HEK293 (cell line): ENCODE results near the gene ADD1.

Experiments used
- CTCF ChIA-PET: fragments of 350-600 bp; formaldehyde crosslinking; extraction: SDS; loops from one replicate; lab custom pipeline; 2021; ENCODE audit warnings: antibody characterized with exemption; lab: Yijun Ruan, JAX
- POLR2A ChIA-PET: fragments of 300-600 bp; formaldehyde crosslinking; extraction: SDS; loops from one replicate; lab custom pipeline; 2020; ENCODE audit warnings: antibody characterized with exemption, inconsistent platforms; lab: Yijun Ruan, JAX
- H3K27ac ChIP-seq: fragments of 200-500 bp; sonication (Bioruptor generic); 2 replicates; pipeline ENCODE4 v1.5.1; 2014; ENCODE audit warnings: low read depth, low read length, control low read depth, inconsistent platforms; ENCODE audit errors: extremely low read depth
- H3K36me3 ChIP-seq, 2 experiments: fragments of 200-500 bp in 1 of 2; sonication (Bioruptor generic) in 1 of 2; 1 replicate in 1 of 2; 2 replicates in 1 of 2; pipeline ENCODE4 v1.5.1; 2014 to 2017; ENCODE audit warnings: inconsistent platforms in 2 of 2, low read length in 2 of 2; ENCODE audit not compliant: control insufficient read depth in 2 of 2, insufficient read depth in 1 of 2
- H3K4me1 ChIP-seq: fragments of 200-500 bp; sonication (Bioruptor generic); 2 replicates; pipeline ENCODE4 v1.5.1; 2014; ENCODE audit warnings: mild to moderate bottlenecking, low read length, inconsistent platforms; ENCODE audit not compliant: control insufficient read depth, insufficient read depth
- H3K4me3 ChIP-seq: 2 replicates; pipeline ENCODE4 v1.5.1; 2011; ENCODE audit warnings: low read depth, mild to moderate bottlenecking, control low read depth, low read length, moderate library complexity
- H3K9me3 ChIP-seq: fragments of 200-500 bp; sonication (Bioruptor generic); 2 replicates; pipeline ENCODE4 v1.5.1; 2014; ENCODE audit warnings: low read depth, low read length, inconsistent platforms; ENCODE audit not compliant: control insufficient read depth, insufficient read depth
- GFI1B ChIP-seq: fragments of 450-650 bp; formaldehyde crosslinking; IDR thresholded peaks from 2 replicates; pipeline ENCODE4 v1.5.1; 2016; ENCODE audit warnings: missing biosample characterization, missing genetic modification characterization
- GLIS1 ChIP-seq: fragments of 450-650 bp; formaldehyde crosslinking; IDR thresholded peaks from 2 replicates; pipeline ENCODE4 v1.5.1; 2016; ENCODE audit warnings: missing biosample characterization, missing genetic modification characterization
- HOXA7 ChIP-seq: sonication (generic); formaldehyde crosslinking; IDR thresholded peaks from 2 replicates; pipeline ENCODE4 v1.8.1; 2022; ENCODE audit warnings: missing genetic modification reagents, borderline replicate concordance
- KLF8 ChIP-seq: fragments of 450-650 bp; formaldehyde crosslinking; IDR thresholded peaks from 2 replicates; pipeline ENCODE4 v1.5.1; 2016; ENCODE audit warnings: missing biosample characterization, missing genetic modification characterization
- SALL2 ChIP-seq: fragments of 450-650 bp; formaldehyde crosslinking; IDR thresholded peaks from 2 replicates; pipeline ENCODE4 v1.5.0; 2017; ENCODE audit warnings: missing biosample characterization, mild to moderate bottlenecking, missing genetic modification characterization, borderline replicate concordance
- SETDB1 ChIP-seq: IDR thresholded peaks from one replicate; pipeline ENCODE4 v1.6.1; 2017; ENCODE audit warnings: mild to moderate bottlenecking, low read length, moderate library complexity, mixed read lengths; ENCODE audit not compliant: insufficient read length
- ZBTB17 ChIP-seq: fragments of 450-650 bp; formaldehyde crosslinking; IDR thresholded peaks from 2 replicates; pipeline ENCODE4 v1.5.1; 2016; ENCODE audit warnings: missing biosample characterization, missing genetic modification characterization
- ZNF18 ChIP-seq: fragments of 450-650 bp; formaldehyde crosslinking; IDR thresholded peaks from 2 replicates; pipeline ENCODE4 v1.5.1; 2016; ENCODE audit warnings: missing biosample characterization, missing genetic modification characterization
- ZNF335 ChIP-seq: fragments of 450-650 bp; formaldehyde crosslinking; conservative IDR thresholded peaks from 2 replicates; pipeline ENCODE4 v1.5.1; 2016; ENCODE audit warnings: missing biosample characterization, missing genetic modification characterization
- ZNF707 ChIP-seq: fragments of 450-650 bp; formaldehyde crosslinking; IDR thresholded peaks from 2 replicates; pipeline ENCODE4 v1.5.1; 2016; ENCODE audit warnings: missing biosample characterization, missing genetic modification characterization
- ZNF792 ChIP-seq: fragments of 450-650 bp; formaldehyde crosslinking; IDR thresholded peaks from 2 replicates; pipeline ENCODE4 v1.5.1; 2016; ENCODE audit warnings: missing biosample characterization, missing genetic modification characterization
- ZSCAN30 ChIP-seq: fragments of 450-650 bp; IDR thresholded peaks from 2 replicates; pipeline ENCODE4 v1.5.1; 2018; ENCODE audit warnings: missing biosample characterization, mild to moderate bottlenecking, missing genetic modification characterization, moderate library complexity

Gene ADD1

DNA sequence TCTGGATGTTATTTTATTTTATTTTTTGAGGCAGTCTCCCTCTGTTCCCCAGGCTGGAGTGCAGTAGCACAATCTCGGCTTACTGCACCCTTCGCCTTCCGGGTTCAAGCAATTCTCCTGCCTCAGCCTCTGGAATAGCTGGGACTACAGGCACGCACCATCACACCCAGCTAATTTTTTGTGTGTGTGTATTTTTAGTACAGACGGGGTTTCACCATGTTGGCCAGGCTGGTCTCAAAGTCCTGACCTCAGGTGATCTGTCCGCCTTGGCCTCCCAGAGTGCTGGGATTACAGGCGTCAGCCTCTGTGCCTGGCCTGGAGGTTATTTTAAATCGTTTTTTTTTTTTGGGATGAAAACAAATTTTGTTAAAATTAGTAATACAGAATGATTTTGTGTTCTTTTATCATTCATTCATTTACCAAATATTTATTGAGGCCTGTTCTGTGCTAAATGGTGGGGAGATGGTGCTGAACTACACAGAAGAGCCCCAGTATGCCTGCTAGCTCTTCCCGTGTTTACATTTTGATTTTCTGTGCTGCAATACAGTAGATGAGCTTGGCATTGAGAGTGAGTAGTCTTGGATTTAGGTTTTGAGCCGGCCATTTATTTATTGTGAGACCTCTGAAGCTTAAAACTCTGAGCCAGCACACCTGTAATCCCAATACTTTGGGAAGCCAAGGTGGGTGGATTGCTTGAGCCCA is 22.7 kb downstream of the ADD1 start:
- Histone ChIP-seq H3K4me3 (no peak overlapping the region), H3K9me3 (no peaks in the 10 kb centered on the region), H3K27ac (no peak overlapping the region)
- ChIA-PET POLR2A (no interaction called here), CTCF (interaction anchor here (0.7 kb wide), 1 partner anchor 53 kb away, joined by 3 read pairs; no protein-coding TSS in a partner anchor)
- TF ChIP-seq HOXA7 (CRISPR knock-in tag) (no peak), ZNF792 (tag by site-specific recombination) (no peak)
- TF ChIP-seq, all 188 proteins: peak for 0
- Histone ChIP-seq H3K36me3 (no peaks in the 10 kb centered on the region), H3K4me1 (peaks cover 17% of the 10 kb centered on the region)

- H3K36me3 ChIP-seq, result no peaks in the 10 kb centered on the region
- POLR2A ChIA-PET, result no interaction called here
- H3K27ac ChIP-seq, result no peak overlapping the region
- H3K9me3 ChIP-seq, result no peaks in the 10 kb centered on the region
- CTCF ChIA-PET, result interaction anchor here (0.7 kb wide), 1 partner anchor 53 kb away, joined by 3 read pairs; no protein-coding TSS in a partner anchor
- TF ChIP-seq ZNF18 (tag by site-specific recombination) (no peak), KLF8 (tag by site-specific recombination) (no peak)
- TF ChIP-seq, all 188 proteins: peak for 0
- H3K4me1 ChIP-seq, result peaks cover 15% of the 10 kb centered on the region
- no peak overlapping the region for H3K4me3 ChIP-seq
Measured at GRCh38 chr4:2866891-2867290, 23.2 kb downstream of the ADD1 start.

DNA sequence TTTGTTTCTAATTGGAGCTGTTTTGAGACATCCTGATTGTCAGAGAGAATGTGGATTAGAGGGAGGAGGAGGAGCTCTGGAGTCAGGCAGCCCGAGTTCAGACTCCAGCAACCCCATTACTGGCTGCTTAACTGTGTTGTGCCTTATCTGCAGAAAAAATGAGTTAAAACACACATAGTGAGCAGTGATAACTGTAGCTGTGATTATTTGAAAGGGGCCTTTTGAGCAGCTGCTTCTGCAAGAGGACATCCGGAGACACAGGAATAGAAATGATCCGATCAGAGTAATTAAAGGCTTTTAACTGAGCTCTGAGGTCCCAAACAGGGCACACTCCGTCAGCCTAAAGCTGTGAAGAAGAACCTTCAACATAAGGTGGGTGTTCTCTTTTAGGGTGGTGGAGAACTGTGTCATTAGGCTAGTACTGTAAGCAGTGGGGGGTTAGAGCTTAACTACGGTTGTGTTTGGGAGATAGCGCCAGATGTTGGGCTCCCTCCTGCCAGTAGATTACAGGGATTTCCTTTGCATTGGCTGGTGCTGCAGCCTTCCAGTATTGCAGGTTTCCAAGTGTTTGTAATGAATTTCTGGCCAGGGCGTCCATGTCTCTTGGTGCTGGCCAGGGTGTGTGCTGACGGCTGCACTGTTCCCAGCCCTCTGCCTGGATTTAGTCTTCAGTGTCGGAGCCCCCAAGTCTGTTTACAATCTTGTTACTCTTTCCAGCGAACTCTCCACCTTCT is 24.3 kb downstream of the ADD1 start:
- H3K4me3 ChIP-seq, result no peak overlapping the region

GRCh38 chr4:2868877-2869487 is 25.3 kb downstream of the ADD1 start:
- CTCF ChIA-PET, result no interaction called here
- TF ChIP-seq ZBTB17 (tag by site-specific recombination) (peak; percentile 69), ZSCAN30 (tag by site-specific recombination) (0 out of 2 replicates have a peak, but pooled peaks have one; percentile 34), SETDB1 (no peak)
- TF ChIP-seq, all 188 proteins: peak for 2
- Histone ChIP-seq H3K9me3 (no peaks in the 10 kb centered on the region), H3K4me3 (no peak overlapping the region), H3K27ac (no peak overlapping the region), H3K36me3 (no peaks in the 10 kb centered on the region), H3K4me1 (peaks cover 18% of the 10 kb centered on the region)
- POLR2A ChIA-PET, result no interaction called here

More for the DNA sequence above, 24.3 kb downstream of the ADD1 start:
- peaks cover 15% of the 10 kb centered on the region for H3K4me1 ChIP-seq
- TF ChIP-seq GLIS1 (tag by site-specific recombination), result 0 out of 2 replicates have a peak, but pooled peaks have one; percentile 6
- no peak for TF ChIP-seq SALL2 (tag by site-specific recombination)
- TF ChIP-seq GFI1B (tag by site-specific recombination), result no peak
- TF ChIP-seq ZNF335 (tag by site-specific recombination), result no peak; the same call in 1 of the 2 replicates
- no peak for TF ChIP-seq ZNF707 (tag by site-specific recombination)
- CTCF ChIA-PET, result interaction anchor here (0.7 kb wide), 1 partner anchor 898 kb away, joined by 3 read pairs; no protein-coding TSS in a partner anchor
- no peak overlapping the region for H3K27ac ChIP-seq
- POLR2A ChIA-PET, result no interaction called here
- no peaks in the 10 kb centered on the region for H3K36me3 ChIP-seq
- no peaks in the 10 kb centered on the region for H3K9me3 ChIP-seq
